Kidney epithelial cell (primary cell): ENCODE measurements around the gene RERE. TPM values are rescaled to one million over a fixed set of nuclear protein-coding genes. Genes with fewer than 3 reads are reported as not detected.
"Not testable (repeated sequence)": the region's sequence is repeated elsewhere in the genome, so short reads cannot be mapped to it uniquely, and the experiment has no call there.

ENCODE experiments used
- DNase-seq: peaks from one replicate; pipeline ENCODE4 v3.0.0-alpha.2; 2010; ENCODE audit warnings: low read depth
- H3K27me3 ChIP-seq: 2 replicates; pipeline ENCODE4 v1.6.0; 2011; ENCODE audit warnings: low read length; ENCODE audit not compliant: control insufficient read depth, insufficient read depth
- H3K36me3 ChIP-seq: 2 replicates; pipeline ENCODE4 v1.5.1; 2011; ENCODE audit warnings: low read length; ENCODE audit not compliant: control insufficient read depth, insufficient read depth
- H3K4me3 ChIP-seq: 2 replicates; pipeline ENCODE4 v1.5.1; 2011; ENCODE audit warnings: low read depth, mild to moderate bottlenecking, control low read depth, low read length
- CTCF ChIP-seq: IDR thresholded peaks from 2 replicates; pipeline ENCODE4 v1.5.1; 2011; ENCODE audit warnings: mild to moderate bottlenecking, moderate library complexity, low read length, control low read depth, inconsistent platforms; ENCODE audit not compliant: insufficient read depth, poor library complexity, severe bottlenecking
- total RNA-seq: library from RNA; depleted of rRNA; stranded (reverse); fragments of >200 nt; gene quantifications from 2 replicates; pipeline ENCODE4 v1.2.3, GENCODE V29; 2015

The RERE gene
- total RNA-seq, 1 donor from 2014 or later: 47.5 TPM

GRCh38 chr1:8733484-8733883 is 84.0 kb downstream of the RERE start:
- no peaks in the 10 kb centered on the region for H3K36me3 ChIP-seq
- DNase-seq: no peak
- no peaks in the 10 kb centered on the region for H3K27me3 ChIP-seq
- no peak for TF ChIP-seq CTCF
- no peak overlapping the region for H3K4me3 ChIP-seq

GRCh38 chr1:8731162-8731561 is 86.3 kb downstream of the RERE start:
- Histone ChIP-seq H3K27me3 (no peaks in the 10 kb centered on the region), H3K36me3 (no peaks in the 10 kb centered on the region), H3K4me3 (no peak overlapping the region)
- TF ChIP-seq CTCF: no peak
- DNase-seq: no peak

DNA sequence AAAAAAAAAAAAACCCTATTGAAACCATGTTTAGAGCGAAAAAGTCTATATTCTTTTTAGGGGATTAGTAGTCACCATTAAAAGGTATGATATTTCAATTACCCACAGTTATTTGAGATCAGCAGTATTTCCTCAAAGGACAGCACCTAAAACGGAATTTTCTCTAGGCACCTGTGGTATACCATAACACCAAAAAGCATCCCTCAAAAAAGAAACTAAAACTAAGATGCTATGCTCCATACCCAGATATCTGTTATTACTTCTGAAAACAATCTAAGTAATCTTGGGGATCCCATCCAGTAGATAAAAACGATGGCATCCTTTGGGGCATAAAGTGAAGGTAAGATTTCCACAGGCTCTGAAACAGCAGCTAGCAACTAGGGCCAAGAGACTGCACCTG is 89.0 kb downstream of the RERE start:
- no peak for DNase-seq
- Histone ChIP-seq H3K27me3 (no peaks in the 10 kb centered on the region), H3K36me3 (no peaks in the 10 kb centered on the region), H3K4me3 (no peak overlapping the region)
- TF ChIP-seq CTCF: no peak

DNA sequence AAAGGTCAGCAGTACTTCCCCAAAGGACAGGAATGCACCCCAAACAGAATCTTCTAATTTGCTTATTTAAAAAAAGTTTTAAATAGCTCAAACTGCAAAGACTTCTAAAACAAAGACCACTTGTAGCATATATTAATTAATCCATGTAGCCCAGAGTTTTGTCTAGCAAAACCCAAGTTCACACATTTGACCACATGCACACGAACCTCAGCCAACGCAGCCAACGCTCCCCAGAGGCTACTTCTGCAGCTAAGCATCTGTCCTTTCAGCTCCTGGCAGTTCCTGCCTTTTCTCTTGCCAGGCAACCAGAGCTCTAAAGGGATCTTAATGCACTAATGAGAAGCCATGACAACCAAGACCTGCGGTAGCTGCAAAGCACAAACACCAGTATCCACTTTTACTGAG is 89.6 kb downstream of the RERE start:
- DNase-seq: no peak

GRCh38 chr1:8727316-8727715 is 90.1 kb downstream of the RERE start:
- DNase-seq, H3K27me3 ChIP-seq, H3K36me3 ChIP-seq, H3K4me3 ChIP-seq: not testable (repeated sequence)

More for the DNA sequence above, 89.6 kb downstream of the RERE start:
- Histone ChIP-seq H3K36me3 (no peaks in the 10 kb centered on the region), H3K4me3 (no peak overlapping the region), H3K27me3 (no peaks in the 10 kb centered on the region)
- TF ChIP-seq CTCF: no peak

DNA sequence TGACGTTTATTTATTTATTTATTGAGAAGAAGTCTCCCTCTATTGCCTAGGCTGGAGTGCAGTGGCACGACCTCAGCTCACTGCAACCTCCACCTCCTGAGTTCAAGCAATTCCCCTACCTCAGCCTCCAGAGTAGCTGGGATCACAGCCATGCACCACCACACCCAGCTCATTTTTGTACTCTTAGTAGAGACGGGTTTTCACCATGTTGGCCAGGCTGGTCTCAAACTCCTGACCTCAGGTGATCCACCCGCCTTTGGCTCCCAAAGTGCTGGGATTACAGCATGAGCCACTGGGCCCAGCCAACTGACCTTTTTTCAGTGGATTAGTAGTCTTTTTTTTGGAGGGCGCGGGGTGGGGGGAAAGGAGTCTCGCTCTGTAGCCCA is 90.6 kb downstream of the RERE start:
- DNase-seq, H3K27me3 ChIP-seq, H3K4me3 ChIP-seq, H3K36me3 ChIP-seq: not testable (repeated sequence)

DNA sequence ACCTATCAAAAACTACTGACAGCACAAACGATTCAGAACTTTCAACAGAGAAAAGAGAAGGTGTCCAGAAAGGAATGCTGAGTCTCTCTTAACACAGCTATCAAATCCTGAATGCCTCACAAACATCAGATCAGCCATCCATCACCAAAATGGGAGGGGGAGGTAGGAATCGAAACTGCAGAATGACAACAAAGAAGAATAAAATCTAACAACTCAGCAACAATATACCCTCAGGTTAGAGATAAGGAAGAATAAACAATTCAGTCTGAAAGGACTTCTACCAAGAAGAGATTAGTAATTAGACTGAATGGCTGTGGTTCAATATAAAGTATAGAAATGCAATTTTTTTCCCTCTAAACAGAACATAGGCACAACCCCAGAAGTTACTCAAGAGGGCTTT is 94.4 kb downstream of the RERE start:
- DNase-seq: no peak
- Histone ChIP-seq H3K36me3 (no peaks in the 10 kb centered on the region), H3K27me3 (no peaks in the 10 kb centered on the region), H3K4me3 (no peak overlapping the region)
- TF ChIP-seq CTCF: no peak
